Measurements from ENCODE around the gene S100A11.

DNA sequence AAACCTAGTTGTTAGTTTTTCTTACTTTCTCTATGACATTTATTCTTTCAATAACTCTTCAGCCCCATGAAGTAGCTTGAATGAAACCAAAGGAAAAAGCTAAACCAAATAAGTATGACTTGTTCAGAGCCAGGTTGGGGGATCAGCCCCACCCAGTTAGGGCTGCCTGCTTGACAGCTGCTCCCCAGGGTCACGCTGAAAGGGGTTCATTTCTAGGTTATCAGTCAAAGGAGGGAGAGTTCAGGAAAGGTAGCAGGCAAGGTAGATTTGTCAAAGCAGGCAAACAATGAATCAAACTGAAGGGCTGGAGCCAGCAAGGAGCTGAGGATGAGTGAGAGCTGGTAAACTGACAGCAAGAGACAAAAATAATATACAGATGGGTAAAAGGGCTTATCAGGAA is 3.1 kb upstream of the S100A11 start:
- TF ChIP-seq, protein P1, sequence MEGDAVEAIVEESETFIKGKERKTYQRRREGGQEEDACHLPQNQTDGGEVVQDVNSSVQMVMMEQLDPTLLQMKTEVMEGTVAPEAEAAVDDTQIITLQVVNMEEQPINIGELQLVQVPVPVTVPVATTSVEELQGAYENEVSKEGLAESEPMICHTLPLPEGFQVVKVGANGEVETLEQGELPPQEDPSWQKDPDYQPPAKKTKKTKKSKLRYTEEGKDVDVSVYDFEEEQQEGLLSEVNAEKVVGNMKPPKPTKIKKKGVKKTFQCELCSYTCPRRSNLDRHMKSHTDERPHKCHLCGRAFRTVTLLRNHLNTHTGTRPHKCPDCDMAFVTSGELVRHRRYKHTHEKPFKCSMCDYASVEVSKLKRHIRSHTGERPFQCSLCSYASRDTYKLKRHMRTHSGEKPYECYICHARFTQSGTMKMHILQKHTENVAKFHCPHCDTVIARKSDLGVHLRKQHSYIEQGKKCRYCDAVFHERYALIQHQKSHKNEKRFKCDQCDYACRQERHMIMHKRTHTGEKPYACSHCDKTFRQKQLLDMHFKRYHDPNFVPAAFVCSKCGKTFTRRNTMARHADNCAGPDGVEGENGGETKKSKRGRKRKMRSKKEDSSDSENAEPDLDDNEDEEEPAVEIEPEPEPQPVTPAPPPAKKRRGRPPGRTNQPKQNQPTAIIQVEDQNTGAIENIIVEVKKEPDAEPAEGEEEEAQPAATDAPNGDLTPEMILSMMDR (IDR thresholded peaks at IDR 0.05): no peak
- TF ChIP-seq POLR2A (IDR thresholded peaks at IDR 0.05): no peak

All from vagina (tissue), 2 donors.